ENCODE measurements around the gene NR2F1-AS1. TPM values are rescaled to one million over a fixed set of nuclear protein-coding genes. Genes with fewer than 3 reads are reported as not detected.

Gene NR2F1-AS1
- total RNA-seq, 4 donors from 2014 or later = 6.0 to 48.1 (median 14.4) TPM

DNA sequence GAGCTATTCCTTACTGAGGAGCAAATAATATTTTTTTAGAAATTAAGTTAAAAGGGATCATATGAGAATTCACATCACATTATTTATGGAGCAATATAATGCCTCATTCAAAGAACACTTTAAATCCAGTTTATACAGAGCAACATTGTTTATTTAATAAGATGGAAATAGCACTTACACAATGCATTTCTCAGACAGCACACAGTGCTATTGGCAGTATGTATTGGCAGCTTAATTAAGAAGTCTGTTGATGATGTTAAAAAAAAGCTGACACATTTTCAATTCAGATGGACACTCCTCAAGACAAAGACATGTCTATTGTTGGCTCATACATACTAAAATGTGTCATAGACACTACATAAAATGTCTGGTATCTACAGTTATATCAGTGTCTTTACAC lies 171.3 kb downstream of the NR2F1-AS1 start:
- H3K4me1 ChIP-seq = no peaks in the 10 kb centered on the region
- ATAC-seq = no peak
- no peak overlapping the region for H3K4me3 ChIP-seq
- H3K27me3 ChIP-seq = no peaks in the 10 kb centered on the region
- no peaks in the 10 kb centered on the region for H3K36me3 ChIP-seq
- H3K27ac ChIP-seq = no peak overlapping the region
- TF ChIP-seq EP300 (IDR thresholded peaks at IDR 0.05) (no peak), POLR2AphosphoS5 (IDR thresholded peaks at IDR 0.05) (no peak), POLR2A (IDR thresholded peaks at IDR 0.05) (no peak)
- TF ChIP-seq, protein P1, sequence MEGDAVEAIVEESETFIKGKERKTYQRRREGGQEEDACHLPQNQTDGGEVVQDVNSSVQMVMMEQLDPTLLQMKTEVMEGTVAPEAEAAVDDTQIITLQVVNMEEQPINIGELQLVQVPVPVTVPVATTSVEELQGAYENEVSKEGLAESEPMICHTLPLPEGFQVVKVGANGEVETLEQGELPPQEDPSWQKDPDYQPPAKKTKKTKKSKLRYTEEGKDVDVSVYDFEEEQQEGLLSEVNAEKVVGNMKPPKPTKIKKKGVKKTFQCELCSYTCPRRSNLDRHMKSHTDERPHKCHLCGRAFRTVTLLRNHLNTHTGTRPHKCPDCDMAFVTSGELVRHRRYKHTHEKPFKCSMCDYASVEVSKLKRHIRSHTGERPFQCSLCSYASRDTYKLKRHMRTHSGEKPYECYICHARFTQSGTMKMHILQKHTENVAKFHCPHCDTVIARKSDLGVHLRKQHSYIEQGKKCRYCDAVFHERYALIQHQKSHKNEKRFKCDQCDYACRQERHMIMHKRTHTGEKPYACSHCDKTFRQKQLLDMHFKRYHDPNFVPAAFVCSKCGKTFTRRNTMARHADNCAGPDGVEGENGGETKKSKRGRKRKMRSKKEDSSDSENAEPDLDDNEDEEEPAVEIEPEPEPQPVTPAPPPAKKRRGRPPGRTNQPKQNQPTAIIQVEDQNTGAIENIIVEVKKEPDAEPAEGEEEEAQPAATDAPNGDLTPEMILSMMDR (IDR thresholded peaks at IDR 0.05) = no peak
- peaks cover 0 to 3% (median 0%) of the 10 kb centered on the region in 3 donors for H3K9me3 ChIP-seq

DNA sequence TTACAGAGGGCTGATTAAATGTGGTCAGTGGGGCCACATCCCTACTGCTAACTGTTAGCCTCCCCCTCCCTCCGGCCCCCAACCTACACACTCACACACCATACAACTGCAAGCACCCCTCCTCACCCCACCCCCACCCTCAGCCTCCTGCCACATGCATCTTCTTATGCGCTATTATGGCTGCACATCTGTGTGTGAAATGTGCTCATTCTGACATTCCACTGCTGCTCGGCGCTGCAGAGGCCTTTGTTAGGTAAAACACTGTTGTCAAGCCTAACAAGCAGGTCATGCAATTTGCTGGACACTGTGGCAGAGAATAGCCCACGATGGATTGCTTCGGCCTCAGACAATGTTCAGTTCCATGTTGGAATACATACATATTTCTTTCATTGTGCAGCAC lies 173.6 kb downstream of the NR2F1-AS1 start:
- no peaks in the 10 kb centered on the region for H3K36me3 ChIP-seq
- H3K27ac ChIP-seq = no peak overlapping the region
- no peaks in the 10 kb centered on the region for H3K27me3 ChIP-seq
- H3K4me1 ChIP-seq = no peaks in the 10 kb centered on the region
- no peak for ATAC-seq
- no peak overlapping the region for H3K4me3 ChIP-seq
- no peak for TF ChIP-seq POLR2A (IDR thresholded peaks at IDR 0.05)
- no peak for TF ChIP-seq EP300 (IDR thresholded peaks at IDR 0.05)
- no peak for TF ChIP-seq POLR2AphosphoS5 (IDR thresholded peaks at IDR 0.05)
- TF ChIP-seq, protein P1 (IDR thresholded peaks at IDR 0.05) = no peak
- 88 to 89% methylated on average over 4 to 5 of the region's 6 CpGs for WGBS, 2 donors (ENCODE audit: low coverage in 1 of 2)
- H3K9me3 ChIP-seq = peaks cover 0 to 3% (median 0%) of the 10 kb centered on the region in 3 donors

DNA sequence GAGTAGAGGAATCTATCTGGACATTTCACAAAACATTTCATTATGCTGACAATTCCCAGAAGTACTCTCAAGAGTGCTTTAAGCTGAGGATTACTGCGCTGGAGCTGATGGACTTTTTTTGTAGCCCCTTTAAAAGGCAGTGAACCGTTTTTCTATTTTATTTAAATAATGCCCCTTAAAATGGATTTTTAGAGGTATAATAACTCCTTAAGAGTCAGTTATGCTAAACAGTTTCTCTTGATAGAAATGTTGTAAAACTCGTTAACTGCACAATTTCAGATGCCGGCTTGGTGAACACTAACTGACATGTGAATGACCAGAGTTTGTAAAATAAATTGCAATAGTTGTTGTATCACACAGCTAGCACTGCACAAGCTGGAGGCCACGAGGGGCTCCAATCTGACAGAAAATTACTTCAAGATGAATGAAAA lies 174.0 kb downstream of the NR2F1-AS1 start:
- WGBS, 2 donors (ENCODE audit: low coverage in 1 of 2) = 56 to 80% methylated on average over 4 to 5 of the region's 5 CpGs

DNA sequence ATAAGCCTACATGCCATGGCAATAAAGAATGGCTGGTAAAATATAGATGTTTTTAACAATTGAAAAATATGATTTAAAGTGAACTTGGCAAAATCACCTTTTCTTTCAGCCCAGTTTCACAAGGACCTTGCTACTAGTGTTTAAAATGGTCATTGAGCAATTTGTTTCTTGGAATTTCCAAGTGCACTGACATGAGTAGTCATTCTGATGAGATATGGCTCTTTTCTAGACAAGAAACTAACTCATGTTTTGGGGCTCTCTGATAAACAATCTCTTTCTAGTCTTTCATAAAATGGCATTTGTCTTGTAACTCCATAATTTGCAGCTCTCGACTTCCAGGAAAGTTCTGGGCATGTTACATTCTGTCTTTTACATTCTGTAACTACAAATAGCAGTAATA lies 176.8 kb downstream of the NR2F1-AS1 start:
- peaks cover 0 to 3% (median 0%) of the 10 kb centered on the region in 3 donors for H3K9me3 ChIP-seq
- H3K4me1 ChIP-seq = no peaks in the 10 kb centered on the region
- ATAC-seq = no peak
- 70 to 100% methylated on average over 1 of the region's 1 CpG for WGBS, 2 donors (ENCODE audit: low coverage in 1 of 2)
- no peaks in the 10 kb centered on the region for H3K27me3 ChIP-seq
- H3K4me3 ChIP-seq = no peak overlapping the region
- no peak overlapping the region for H3K27ac ChIP-seq
- no peaks in the 10 kb centered on the region for H3K36me3 ChIP-seq
- no peak for TF ChIP-seq POLR2A (IDR thresholded peaks at IDR 0.05)
- peak; percentile 51 for TF ChIP-seq POLR2AphosphoS5 (IDR thresholded peaks at IDR 0.05)

More for the DNA sequence above, 174.0 kb downstream of the NR2F1-AS1 start:
- no peak overlapping the region for H3K27ac ChIP-seq
- H3K9me3 ChIP-seq = peaks cover 0 to 3% (median 0%) of the 10 kb centered on the region in 3 donors
- no peaks in the 10 kb centered on the region for H3K4me1 ChIP-seq
- H3K27me3 ChIP-seq = no peaks in the 10 kb centered on the region
- no peak for ATAC-seq
- H3K36me3 ChIP-seq = no peaks in the 10 kb centered on the region
- H3K4me3 ChIP-seq = no peak overlapping the region
- TF ChIP-seq, protein P1 (IDR thresholded peaks at IDR 0.05) = no peak
- TF ChIP-seq POLR2A (IDR thresholded peaks at IDR 0.05) = no peak
- TF ChIP-seq EP300 (IDR thresholded peaks at IDR 0.05) = no peak
- no peak for TF ChIP-seq POLR2AphosphoS5 (IDR thresholded peaks at IDR 0.05)

DNA sequence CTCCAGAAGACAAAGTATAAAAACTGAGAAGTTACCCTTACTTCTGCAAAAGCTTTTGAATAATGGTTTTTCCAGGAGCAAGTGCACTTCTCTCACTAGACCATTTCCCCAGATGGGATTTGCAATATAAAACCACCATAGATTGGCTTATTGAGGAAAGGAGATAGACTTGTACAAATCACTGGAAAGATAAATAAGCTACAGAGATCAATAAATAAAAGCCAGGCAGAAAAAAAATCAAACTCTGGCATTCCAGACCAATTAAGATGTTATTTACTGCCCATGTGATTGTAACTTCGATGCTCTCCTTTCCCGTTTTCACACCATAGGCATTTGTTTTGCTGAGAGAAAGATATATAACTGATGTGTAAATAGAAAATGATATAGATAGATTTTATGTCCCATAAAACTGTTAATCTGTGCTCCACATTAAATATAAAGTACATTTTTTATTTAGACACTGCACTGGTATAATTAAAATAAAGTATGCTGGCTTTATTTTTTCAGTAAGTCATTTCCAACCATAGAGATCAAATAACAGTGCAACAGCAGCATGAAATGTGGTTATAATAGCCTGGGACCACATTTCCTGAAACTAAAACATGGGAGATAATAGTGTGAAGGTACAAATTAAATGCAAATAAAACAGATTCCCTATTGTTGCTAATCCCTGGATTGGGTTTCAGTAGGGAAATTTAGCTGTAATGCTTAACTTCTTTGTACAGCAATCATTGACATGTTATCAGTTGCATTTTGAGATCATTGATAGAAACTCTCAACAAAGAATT lies 177.7 kb downstream of the NR2F1-AS1 start:
- TF ChIP-seq POLR2AphosphoS5 (IDR thresholded peaks at IDR 0.05) (no peak), POLR2A (IDR thresholded peaks at IDR 0.05) (no peak), EP300 (IDR thresholded peaks at IDR 0.05) (no peak)
- TF ChIP-seq, protein P1 (IDR thresholded peaks at IDR 0.05) = no peak
- WGBS, 2 donors (ENCODE audit: low coverage in 1 of 2) = 93 to 97% methylated on average over 2 of the region's 2 CpGs

More for the DNA sequence above, 177.7 kb downstream of the NR2F1-AS1 start:
- ATAC-seq = no peak
- Histone ChIP-seq H3K27me3 (no peaks in the 10 kb centered on the region), H3K27ac (no peak overlapping the region), H3K4me3 (no peak overlapping the region), H3K4me1 (no peaks in the 10 kb centered on the region), H3K9me3 (peaks cover 0 to 3% (median 0%) of the 10 kb centered on the region in 3 donors), H3K36me3 (no peaks in the 10 kb centered on the region)
